ENCODE data around the gene ZDHHC12. TPM values are rescaled to one million over a fixed set of nuclear protein-coding genes. Genes with fewer than 3 reads are reported as not detected.
A peak's percentile ranks its signal among the peaks of the same experiment; 100 is the strongest.

Gene ZDHHC12
- total and polyA plus RNA-seq, 10 of the 15 experiments (the other 5 are each of a cell fraction or from before 2014, with no cell fraction given): 0.95 to 146 (median 49.9) TPM

DNA sequence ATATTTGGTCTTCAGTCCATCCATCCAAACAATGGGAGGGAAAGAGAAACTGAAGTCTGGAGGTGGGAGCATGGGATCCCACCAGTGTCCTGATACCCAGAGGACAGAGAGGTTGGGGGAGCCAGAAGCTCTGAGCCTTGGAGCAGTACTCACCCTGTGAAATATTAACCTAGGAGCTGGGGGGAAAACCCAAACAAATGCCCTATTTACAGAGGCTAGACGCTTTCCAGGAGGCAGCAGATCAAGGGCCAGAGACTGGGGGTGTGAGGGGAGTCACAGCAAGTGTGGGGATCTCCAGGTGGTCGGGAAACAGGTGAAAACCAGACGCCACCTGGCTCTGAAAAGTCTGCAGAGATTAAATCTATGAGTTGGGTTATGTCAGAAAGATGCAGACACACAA, 41.6 kb upstream of the ZDHHC12 start (continued):
- TF ChIP-seq, protein P1, sequence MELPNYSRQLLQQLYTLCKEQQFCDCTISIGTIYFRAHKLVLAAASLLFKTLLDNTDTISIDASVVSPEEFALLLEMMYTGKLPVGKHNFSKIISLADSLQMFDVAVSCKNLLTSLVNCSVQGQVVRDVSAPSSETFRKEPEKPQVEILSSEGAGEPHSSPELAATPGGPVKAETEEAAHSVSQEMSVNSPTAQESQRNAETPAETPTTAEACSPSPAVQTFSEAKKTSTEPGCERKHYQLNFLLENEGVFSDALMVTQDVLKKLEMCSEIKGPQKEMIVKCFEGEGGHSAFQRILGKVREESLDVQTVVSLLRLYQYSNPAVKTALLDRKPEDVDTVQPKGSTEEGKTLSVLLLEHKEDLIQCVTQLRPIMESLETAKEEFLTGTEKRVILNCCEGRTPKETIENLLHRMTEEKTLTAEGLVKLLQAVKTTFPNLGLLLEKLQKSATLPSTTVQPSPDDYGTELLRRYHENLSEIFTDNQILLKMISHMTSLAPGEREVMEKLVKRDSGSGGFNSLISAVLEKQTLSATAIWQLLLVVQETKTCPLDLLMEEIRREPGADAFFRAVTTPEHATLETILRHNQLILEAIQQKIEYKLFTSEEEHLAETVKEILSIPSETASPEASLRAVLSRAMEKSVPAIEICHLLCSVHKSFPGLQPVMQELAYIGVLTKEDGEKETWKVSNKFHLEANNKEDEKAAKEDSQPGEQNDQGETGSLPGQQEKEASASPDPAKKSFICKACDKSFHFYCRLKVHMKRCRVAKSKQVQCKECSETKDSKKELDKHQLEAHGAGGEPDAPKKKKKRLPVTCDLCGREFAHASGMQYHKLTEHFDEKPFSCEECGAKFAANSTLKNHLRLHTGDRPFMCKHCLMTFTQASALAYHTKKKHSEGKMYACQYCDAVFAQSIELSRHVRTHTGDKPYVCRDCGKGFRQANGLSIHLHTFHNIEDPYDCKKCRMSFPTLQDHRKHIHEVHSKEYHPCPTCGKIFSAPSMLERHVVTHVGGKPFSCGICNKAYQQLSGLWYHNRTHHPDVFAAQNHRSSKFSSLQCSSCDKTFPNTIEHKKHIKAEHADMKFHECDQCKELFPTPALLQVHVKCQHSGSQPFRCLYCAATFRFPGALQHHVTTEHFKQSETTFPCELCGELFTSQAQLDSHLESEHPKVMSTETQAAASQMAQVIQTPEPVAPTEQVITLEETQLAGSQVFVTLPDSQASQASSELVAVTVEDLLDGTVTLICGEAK (IDR thresholded peaks at IDR 0.05; ENCODE audit: borderline replicate concordance): no peak
- TF ChIP-seq BHLHE40 (IDR thresholded peaks at IDR 0.05; ENCODE audit: borderline replicate concordance in 1 of 2, low read depth in 2 of 2, low read length in 1 of 2) (no peak), TCF12 (IDR thresholded peaks at IDR 0.05; ENCODE audit: low read depth, low read length) (no peak)
- TF ChIP-seq, protein P2, sequence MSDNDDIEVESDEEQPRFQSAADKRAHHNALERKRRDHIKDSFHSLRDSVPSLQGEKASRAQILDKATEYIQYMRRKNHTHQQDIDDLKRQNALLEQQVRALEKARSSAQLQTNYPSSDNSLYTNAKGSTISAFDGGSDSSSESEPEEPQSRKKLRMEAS (IDR thresholded peaks at IDR 0.05; ENCODE audit: low read depth, low read length): no peak

DNA sequence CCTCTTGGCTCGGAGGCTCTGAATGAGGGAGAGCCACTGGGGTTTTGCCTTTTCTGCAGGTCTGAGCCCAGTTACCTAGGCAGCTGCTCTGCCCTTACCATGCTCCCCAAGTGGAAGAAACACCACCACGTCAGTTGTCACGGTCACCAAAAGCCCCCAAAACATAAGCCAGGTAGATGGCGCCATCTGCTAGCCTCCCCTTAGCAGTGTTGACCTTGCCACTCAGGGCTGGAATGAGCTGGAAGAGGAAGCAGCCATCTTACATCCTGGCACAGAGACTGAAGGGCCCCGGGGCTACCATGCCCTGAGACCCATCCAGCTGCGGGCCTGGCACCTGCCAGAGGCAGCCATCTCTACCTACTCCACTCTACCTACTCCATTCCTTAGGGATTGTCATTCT, 40.4 kb upstream of the ZDHHC12 start:
- H3K9ac ChIP-seq (ENCODE audit: control insufficient read depth, insufficient read depth, low read length): no peak overlapping the region
- DNase-seq (ENCODE audit: low read depth, low spot score): no peak
- no peak for FAIRE-seq
- no peak overlapping the region for H3K4me2 ChIP-seq (ENCODE audit: control insufficient read depth, insufficient read depth)
- no peaks in the 10 kb centered on the region for H3K79me2 ChIP-seq (ENCODE audit: control insufficient read depth, insufficient read depth, low read length)
- in situ Hi-C loops (cut with MboI): no loop called here
- CTCF ChIA-PET: interaction anchor here (0.7 to 2.0 kb wide), 4 partner anchors 52 to 119 kb away, joined by 3 to 6 read pairs (median 4); partner anchors contain the start of gene ENDOG
- POLR2A ChIA-PET: interaction anchor here (0.5 to 1.3 kb wide), 5 partner anchors 41 to 274 kb away, joined by 4 to 7 read pairs (median 4); partner anchors contain the start of genes ENDOG and ZDHHC12
- H3K4me3 ChIP-seq: no peak overlapping the region
- no peaks in the 10 kb centered on the region for H3K4me1 ChIP-seq (ENCODE audit: control insufficient read depth, insufficient read depth, low read length)
- RAD21 ChIA-PET (ENCODE audit: unreplicated experiment): interaction anchor here (0.7 to 2.9 kb wide), 6 partner anchors 24 to 402 kb away, joined by 3 to 11 read pairs (median 4); partner anchors contain the start of genes ENDOG, SPOUT1 and ZDHHC12
- H3K27ac ChIP-seq (ENCODE audit: control insufficient read depth, insufficient read depth): no peak overlapping the region
- 79% methylated on average over 6 of the region's 6 CpGs for WGBS (ENCODE audit: insufficient coverage, insufficient replicate concordance, low lambda C conversion rate, missing lambda C conversion rate)
- no peak overlapping the region for H2AFZ ChIP-seq (ENCODE audit: control insufficient read depth, low read depth, low read length)
- no peaks in the 10 kb centered on the region for H3K36me3 ChIP-seq (ENCODE audit: control insufficient read depth in 2 of 2, insufficient read depth in 2 of 2, low read length in 1 of 2)
- peak; percentile 78 for ATAC-seq
- intact Hi-C loops (cut with micrococcal nuclease; ENCODE audit: unreplicated experiment): no loop called here
- no peaks in the 10 kb centered on the region for H4K20me1 ChIP-seq (ENCODE audit: control insufficient read depth, insufficient read depth)
- SMC1A ChIA-PET (ENCODE audit: uncharacterized antibody, unreplicated experiment): interaction anchor here (0.6 to 1.8 kb wide), 3 partner anchors 24 to 54 kb away, joined by 3 to 7 read pairs (median 4); partner anchors contain the start of gene ENDOG
- no TSS peak for BruUV-seq (replicated peaks)
- no peaks in the 10 kb centered on the region for H3K27me3 ChIP-seq (replicated peaks in 1 of 2; ENCODE audit: control insufficient read depth in 2 of 2, insufficient read depth in 2 of 2, low read length in 1 of 2)
- no peaks in the 10 kb centered on the region for H3K9me3 ChIP-seq (replicated peaks; ENCODE audit: control insufficient read depth, insufficient read depth, low read length)
- TF ChIP-seq NR2F1 (conservative IDR thresholded peaks at IDR 0.05): no peak
- no peak for TF ChIP-seq MEF2A (IDR thresholded peaks at IDR 0.05; ENCODE audit: insufficient read depth, low read depth, low read length)
- TF ChIP-seq BMI1 (IDR thresholded peaks at IDR 0.05; ENCODE audit: borderline replicate concordance): no peak
- TF ChIP-seq IKZF2 (IDR thresholded peaks at IDR 0.05): no peak
- TF ChIP-seq YY1 (IDR thresholded peaks at IDR 0.05; ENCODE audit: low read depth, low read length): peak; percentile 80
- no peak for TF ChIP-seq HDAC2 (IDR thresholded peaks at IDR 0.05)
- TF ChIP-seq PAX5 (IDR thresholded peaks at IDR 0.05; ENCODE audit: borderline replicate concordance, low read depth, low read length): no peak
- TF ChIP-seq TBL1XR1 (IDR thresholded peaks at IDR 0.05; ENCODE audit: low read depth, low read length): no peak
- peak; percentile 23; the same call in 1 of the 2 replicates for TF ChIP-seq SMC3 (IDR thresholded peaks at IDR 0.05; ENCODE audit: borderline replicate concordance, low read length)
- TF ChIP-seq, protein P3, sequence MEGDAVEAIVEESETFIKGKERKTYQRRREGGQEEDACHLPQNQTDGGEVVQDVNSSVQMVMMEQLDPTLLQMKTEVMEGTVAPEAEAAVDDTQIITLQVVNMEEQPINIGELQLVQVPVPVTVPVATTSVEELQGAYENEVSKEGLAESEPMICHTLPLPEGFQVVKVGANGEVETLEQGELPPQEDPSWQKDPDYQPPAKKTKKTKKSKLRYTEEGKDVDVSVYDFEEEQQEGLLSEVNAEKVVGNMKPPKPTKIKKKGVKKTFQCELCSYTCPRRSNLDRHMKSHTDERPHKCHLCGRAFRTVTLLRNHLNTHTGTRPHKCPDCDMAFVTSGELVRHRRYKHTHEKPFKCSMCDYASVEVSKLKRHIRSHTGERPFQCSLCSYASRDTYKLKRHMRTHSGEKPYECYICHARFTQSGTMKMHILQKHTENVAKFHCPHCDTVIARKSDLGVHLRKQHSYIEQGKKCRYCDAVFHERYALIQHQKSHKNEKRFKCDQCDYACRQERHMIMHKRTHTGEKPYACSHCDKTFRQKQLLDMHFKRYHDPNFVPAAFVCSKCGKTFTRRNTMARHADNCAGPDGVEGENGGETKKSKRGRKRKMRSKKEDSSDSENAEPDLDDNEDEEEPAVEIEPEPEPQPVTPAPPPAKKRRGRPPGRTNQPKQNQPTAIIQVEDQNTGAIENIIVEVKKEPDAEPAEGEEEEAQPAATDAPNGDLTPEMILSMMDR (IDR thresholded peaks at IDR 0.05 in 2 of 3, conservative IDR thresholded peaks at IDR 0.05 in 1 of 3; ENCODE audit: control insufficient read depth in 2 of 3, extremely low read depth in 1 of 3, insufficient read depth in 1 of 3, low read depth in 3 of 3, low read length in 3 of 3): peak; percentile 9 to 30 (median 12); a peak in 1 of 6 replicates
- TF ChIP-seq ETV6 (conservative IDR thresholded peaks at IDR 0.05 in 1 of 2, IDR thresholded peaks at IDR 0.05 in 1 of 2; ENCODE audit: borderline replicate concordance in 1 of 2, low read depth in 1 of 2): no peak
- no peak for TF ChIP-seq KLF5 (IDR thresholded peaks at IDR 0.05; ENCODE audit: partially characterized antibody)
- TF ChIP-seq RAD21 (IDR thresholded peaks at IDR 0.05; ENCODE audit: insufficient read depth, low read depth, low read length): peak; percentile 39; the same call in 1 of the 2 replicates
